NOMO-1 (cell line): ENCODE data around the gene NFIA.
A peak's percentile ranks its signal among the peaks of the same experiment; 100 is the strongest.

Experiments
- DNase-seq, 2 experiments: peaks; one replicate each; lab custom pipeline; 2025; ENCODE audit not compliant: unreplicated experiment in 2 of 2; lab: John Stamatoyannopoulos, UW

The NFIA gene

DNA sequence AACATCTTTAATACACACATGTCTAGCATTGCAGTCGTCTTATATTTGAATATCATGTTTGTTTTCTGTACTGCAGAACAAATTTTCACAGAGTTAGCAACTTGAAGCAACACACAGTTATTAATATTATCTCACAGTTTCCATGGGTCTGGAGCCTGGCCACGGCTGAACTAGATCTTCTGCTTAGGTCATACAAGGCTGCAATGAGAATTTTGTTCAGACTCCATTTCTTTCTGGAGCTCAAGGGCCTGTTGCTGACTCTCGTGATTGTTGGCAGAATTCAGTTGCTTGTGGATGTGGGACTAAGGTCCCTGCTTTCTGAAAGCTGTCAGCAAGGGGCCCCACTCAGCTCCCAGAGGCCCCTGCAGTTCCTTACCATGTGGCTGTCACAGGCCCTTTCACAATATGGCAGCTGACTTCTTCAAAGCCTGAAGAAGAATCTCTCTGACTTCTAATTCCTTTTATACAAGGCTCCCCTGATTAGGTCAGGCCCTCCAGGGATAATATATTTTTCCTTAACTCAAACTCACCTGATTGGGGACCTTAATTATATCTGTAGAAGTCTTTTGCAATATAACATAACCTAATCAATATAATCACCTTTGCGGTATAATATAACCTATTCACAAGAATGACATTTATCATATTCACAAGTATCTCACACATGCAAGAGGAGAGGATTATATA is 296.3 kb downstream of the NFIA start:
- no peak for DNase-seq

DNA sequence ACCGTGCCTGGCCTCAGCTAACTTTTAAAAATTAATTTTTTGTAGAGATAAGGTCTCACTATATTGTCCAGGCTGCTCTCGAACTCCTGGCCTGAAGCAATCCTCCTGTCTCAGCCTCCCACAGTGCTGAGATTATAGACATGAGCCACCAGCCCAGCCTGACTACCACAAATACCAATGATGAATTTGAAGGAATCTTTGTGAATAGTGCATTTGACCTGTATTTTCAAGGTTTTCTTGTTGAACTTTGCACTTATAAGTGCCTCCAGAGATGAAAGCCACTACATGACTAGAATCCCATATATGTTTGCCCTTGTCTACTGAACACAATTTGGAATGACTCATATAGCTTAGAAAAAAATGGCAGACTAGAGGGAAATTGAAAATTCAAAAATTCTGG is 297.3 kb downstream of the NFIA start:
- no peak for DNase-seq

DNA sequence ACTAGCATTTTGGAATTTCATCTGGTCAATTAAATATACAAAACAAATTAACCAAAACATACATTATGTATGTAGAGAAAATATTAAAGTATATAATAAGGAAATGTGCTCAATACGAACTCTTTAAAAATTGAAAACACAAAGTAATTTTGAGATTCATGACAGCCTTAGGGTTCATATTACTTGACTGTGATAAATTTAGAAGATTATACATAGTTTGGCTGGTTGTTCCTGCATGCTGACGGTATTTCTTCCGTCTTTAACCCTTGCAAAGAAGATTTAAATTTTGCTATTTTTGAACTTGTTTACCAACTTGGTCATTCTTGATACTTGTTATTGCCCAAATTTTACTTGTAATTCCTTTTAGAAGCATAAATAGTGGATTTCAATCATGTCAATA is 298.2 kb downstream of the NFIA start:
- no peak for DNase-seq

DNA sequence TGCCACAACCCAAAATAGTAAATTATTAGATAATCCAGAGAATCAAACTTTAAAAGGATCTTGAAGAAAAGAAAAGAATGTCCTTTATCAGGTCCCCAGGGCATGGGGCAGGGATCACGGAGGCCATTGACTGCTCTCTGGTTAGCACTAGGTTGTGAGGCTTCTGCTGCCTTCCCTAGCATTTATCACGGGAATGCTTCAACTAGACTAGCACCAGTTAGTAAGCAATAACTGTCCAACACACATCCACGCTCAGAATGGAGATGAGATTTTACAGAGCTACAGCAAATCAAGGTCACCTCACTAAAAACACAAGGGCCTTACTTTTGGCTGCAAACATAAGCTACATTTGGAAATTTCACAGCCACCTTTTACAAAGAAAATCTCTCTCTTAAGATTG is 304.0 kb downstream of the NFIA start:
- DNase-seq, result no peak

DNA sequence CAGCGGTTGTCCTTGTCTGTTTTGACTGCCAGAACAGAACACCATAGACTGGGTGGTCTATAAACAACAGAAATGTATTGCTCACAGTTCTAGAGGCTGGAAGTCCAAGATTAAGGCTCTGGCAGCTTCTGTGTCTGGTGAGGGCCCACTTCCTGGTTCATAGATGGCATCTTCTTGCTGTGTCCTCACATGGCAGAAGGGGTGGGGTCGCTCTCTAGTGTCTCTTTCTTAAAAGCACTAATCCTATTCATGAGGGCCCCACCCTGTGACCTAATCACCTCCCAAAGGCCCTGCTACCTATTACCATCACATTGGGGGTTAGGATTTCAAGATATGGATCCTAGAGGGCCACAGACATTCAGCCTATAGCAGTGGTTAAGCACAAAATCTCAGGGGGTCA is 304.4 kb downstream of the NFIA start:
- DNase-seq, result no peak

DNA sequence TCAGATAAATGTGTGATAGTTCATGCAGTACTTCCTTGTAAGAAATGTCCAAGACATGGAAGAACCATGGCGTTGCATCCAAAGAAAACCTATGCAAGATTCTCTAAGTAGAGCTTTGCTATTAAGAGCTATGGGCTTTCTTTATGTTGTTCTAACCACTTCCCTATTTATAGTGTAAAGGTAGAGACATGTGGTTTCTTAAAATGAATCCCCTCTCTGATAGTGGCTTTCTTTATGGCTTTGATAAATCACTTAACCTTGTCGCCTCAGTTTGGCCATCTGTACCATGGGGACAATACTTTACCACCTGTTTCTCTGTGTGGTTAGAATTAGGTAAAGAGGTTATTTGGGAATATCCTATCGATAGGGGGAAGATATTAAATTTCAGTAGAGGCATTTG is 305.5 kb downstream of the NFIA start:
- DNase-seq, result no peak

DNA sequence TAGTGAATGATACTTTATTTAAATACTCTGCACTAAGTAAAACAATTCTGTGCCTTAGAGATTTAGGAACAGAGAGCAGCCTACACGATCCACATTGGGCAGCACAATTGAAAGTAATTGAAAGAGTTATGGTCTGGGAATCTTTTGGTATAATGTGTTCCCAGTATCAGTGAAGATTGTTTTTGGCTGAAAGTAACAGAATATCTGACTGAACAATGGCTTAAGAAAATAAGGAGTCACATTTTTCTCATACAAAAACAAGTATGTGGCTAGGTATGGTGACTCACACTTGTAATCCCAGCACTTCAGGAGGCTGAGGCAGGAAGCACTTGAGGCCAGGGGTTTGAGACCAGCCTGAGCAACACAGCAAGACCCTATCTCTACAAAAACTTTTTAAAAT is 306.2 kb downstream of the NFIA start:
- no peak for DNase-seq

DNA sequence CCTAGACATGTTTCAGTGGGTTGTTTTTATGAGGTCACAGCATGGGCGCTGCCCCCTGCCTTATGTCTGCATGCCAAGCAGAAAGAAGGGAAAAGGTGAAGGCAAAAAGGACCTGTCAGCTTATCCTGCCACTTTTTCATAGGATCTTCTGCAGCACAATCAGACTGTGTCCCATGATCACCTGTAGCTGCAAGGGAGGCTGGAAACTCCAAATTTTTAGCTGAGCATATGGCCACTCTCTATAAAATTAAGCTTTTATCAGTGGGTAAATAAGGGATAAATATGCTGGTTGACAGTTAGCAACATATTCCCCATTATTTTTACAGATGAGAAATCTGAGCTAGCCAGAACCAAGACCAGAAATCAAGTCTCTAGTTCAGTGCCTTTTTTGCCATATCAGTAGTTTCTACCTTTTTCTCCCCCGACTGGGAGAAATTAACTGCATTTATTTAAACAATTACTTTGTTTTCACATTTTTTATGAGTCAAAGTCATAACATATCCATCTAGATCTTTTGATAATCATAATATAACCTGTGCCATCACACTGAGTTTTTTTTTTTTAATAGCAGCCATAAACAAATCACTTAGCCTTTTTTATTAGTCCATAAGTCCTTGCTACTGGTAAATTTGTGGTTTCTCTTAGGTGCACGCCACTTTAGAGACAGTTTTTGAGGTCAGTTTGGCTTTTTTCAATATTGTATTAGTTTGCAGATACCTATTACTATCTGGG is 307.0 kb downstream of the NFIA start:
- no peak for DNase-seq

DNA sequence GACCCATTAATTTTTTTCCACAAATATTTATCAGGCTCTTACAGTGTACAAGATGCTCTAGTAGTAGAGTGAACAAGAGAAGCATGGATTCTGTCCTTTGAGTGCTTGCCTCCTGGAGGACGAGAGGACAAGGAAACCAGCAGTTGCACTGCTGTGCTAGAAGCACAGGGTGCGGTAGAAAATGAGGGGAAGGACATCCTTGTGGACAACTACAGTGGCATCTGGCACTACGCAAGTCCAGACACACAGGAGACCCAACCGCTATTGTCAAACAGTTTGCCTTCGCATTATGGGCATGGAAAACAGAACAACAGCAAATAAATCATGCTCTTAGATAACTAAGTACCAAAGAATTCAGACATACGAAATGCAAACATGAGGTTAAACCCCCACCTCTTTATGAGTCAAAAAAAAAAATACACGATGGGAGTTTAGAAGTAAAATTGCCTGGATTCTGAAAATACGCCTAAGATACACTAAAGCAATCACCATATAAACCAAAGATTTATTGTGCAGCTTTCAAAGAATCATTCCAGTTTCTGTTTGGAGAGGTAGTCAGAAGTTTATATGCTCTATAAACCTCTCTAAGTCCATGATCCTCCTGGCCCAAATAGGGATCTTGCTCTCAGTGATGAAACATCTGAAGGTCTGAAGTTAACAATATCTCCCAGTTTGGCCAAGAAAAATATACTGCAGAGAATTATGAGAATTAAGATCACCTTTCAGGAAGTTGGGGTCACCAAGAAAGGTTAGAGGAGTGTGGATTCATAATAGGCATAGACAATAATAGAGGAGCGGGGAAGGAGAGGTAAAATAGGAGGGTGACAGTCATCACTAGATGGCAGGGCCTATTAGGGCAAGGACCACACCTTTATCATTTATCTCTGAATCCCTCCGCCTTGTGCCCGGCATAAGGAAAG is 307.8 kb downstream of the NFIA start:
- DNase-seq, result no peak

DNA sequence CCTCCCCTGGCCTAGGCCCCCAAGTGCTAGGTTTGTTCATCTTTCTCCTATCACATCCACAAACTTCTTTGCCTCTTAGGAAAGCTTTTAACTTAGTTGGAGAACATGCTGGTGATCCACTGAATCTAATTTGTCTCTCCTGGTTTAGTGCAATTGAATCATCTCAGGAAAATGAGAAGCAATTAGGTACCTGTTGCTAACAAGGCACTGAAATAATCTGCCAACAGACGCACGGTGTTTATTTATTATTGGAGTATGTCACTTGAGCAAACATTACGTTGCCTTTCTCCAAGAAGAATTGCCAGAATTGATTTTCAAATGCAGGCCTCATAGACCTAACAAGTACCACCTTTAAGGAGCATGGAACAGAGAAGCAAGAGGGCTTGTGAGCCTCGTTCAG is 309.4 kb downstream of the NFIA start:
- DNase-seq, result no peak

DNA sequence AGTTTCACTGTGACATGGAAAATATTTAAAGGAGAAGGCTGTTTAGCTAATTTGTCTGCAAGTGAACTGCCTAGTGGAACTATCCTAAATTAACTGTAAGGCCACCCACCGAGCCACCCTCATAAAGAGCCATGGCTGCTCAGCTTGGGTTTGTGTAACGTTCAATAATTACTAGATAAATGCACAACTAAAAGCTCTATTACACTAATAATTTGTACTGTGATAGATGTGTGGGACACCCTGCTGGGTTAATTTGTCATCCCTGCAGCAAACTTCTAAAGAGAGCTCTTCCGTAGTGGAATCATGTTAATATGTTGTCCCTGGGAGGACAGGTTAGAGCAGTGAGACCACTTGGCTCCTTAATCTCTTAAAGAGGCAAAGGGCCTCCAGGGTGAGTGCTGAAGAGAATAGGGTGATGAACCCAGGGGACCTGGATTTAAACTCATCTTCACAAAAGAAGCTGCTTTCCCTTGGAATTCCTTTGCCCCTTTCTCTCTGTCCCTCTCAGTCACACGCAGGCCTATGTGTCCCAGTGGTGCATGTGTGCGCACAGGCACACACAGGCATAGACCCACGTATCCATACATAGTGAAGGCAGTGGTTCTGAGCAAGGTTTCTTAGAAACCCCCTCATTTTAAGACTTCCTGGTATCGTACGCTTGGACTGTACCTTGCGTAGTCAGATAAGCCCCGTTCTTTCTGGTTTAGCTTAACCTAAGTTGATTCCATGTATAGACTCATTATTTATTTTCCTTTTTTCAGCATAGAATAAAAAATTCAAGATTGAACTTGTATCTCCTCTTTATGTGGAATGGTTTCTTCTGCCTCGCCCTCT is 310.3 kb downstream of the NFIA start:
- no peak for DNase-seq

DNA sequence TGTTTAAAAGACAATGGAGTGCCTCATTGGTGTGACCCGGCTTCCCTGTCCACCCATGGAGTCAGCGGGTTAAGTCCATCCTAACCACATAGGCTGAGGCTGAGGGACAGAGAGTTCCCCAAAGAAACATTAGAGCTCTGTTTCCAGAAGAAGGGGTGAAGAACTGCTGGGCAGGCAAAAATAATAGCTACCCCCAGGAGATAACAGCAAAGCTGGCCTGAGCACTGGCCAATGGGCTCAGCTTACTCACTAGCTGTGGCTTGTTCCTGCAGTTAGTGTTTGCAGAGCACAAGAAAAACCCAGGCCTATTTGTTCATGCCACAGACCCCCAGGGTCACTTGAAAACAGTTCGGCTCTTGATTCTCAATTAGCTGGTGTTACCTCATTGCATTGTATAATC is 311.2 kb downstream of the NFIA start:
- no peak for DNase-seq

DNA sequence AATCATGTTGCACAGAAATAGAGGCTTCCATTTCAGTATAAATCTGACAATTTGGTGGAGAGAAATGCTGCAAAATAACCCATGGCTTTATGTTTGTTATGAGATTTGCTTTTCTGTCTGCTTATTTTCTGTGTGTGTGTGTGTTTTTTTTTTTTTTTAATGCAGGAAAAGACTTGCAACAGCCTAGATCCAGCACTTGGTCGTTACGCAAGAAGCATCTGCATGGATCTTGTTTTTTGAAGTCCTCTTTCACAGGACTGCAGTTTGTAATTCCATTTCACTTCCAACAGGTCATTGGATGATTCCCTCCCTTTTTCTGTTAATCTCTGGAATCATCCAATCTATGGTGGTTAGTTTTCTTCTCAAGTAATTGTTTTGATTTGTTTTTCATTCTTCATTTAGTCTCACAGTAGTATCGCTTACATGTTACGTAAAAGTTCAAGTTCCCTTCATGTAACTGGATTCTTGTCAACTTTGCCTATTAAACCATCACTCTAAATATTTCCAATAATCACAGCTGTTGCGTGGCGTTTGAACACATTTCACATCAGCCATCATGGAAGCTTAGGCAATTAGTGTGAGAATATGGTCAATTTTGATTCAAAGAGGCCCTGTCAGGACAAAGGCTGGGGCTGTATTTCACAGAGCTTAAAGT is 312.9 kb downstream of the NFIA start:
- no peak for DNase-seq

DNA sequence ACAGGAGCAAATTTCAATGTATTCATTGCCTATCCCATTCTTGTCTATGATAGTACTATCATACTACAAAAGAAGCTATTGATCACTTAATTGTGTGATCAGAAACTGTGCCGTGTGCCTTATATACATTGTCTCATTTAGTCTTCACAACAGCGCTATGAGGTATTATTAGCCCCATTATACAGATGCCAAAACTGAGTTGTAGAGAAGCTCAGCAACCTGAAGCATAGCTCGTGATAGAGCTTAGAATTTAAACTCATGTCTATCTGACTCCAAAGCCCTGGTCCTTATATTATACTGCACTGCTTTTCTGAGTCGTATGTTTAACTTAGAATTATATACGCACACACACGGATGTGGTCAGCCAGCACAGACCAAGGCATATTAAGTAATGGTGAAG is 315.1 kb downstream of the NFIA start:
- DNase-seq, result no peak

DNA sequence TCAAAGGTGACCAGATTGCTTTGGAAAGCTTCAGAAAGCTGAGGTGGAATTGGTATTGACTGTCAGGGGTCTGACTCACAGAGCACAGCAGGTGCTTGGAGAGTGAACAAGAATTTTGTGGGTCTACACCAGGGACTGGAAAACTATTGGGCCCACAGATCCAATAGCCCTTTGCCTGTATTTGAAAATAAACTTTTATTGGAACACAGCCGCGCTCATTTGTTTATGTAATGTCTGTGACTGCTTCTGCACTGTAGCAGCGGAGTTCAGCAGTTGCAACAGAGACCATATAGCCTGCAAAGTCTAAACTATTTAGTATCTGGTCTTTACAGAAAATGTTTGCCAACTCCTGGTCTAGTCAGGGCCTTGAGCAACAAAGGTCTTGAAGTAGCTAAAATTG is 315.6 kb downstream of the NFIA start:
- DNase-seq, result no peak

DNA sequence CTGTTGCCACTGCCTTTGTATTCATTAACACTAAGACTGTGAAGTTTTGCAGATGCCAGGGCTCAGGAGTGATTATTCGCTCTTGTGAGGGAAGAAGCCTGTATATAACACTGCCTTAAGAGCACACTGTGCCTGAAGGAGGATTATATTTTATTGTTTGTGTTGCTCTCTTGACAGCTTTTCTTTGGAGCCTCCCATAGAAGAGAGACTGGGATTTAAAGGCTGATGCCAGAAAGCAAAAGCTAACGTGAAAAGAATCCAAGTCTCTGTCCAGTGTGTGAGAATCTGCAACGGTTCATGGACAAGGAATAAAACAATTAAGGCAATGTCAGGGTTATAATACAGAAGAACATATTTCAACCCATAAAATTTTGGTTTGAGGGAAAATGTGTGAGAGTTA is 316.8 kb downstream of the NFIA start:
- no peak for DNase-seq

DNA sequence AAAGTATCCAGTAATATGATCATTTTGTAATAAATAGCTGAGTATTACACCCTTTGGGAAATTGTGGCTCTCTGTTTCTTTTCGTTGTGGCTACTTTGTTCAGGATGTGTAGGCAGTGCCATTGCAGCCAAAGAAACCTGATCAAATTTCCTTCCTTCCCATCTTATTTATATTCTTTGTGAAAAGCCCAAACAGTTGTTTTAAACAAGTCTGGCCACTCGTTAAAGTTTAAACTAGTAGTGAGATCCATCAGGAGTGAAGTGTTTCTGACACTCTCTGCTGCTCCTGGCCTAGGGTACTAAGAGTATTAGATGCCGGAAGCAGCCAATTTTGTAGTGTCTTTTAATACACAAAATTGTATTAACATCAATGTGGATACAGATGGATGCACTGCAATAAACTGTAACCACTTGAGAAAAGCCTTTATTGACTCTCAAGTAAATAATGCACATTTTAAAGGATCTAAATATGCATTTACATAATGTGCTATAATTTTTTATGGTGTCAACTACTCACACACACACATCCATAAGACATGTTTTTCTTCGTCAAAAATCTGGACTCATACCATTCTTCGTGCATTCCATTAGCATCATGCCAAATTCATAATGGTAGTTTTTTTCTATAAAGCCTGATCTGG is 317.9 kb downstream of the NFIA start:
- no peak for DNase-seq

DNA sequence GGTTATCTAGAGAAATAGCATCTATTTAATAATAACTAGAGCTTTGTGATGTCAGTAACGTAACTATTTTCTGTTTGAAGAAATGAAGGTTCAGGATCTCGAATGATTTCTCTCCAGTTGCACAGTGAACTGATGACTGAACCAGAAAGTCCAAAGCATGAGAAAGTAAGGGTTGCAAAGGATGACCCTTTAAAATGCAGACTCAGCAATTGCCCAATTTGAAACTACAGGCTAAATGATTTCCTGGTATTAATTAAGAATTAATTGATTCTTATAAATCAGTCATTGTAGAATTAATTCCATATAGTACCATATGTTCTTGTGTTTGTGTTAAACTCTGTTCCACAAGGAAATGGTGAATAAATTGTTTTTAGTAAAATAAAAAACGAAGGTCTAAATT is 318.6 kb downstream of the NFIA start:
- DNase-seq, result no peak

DNA sequence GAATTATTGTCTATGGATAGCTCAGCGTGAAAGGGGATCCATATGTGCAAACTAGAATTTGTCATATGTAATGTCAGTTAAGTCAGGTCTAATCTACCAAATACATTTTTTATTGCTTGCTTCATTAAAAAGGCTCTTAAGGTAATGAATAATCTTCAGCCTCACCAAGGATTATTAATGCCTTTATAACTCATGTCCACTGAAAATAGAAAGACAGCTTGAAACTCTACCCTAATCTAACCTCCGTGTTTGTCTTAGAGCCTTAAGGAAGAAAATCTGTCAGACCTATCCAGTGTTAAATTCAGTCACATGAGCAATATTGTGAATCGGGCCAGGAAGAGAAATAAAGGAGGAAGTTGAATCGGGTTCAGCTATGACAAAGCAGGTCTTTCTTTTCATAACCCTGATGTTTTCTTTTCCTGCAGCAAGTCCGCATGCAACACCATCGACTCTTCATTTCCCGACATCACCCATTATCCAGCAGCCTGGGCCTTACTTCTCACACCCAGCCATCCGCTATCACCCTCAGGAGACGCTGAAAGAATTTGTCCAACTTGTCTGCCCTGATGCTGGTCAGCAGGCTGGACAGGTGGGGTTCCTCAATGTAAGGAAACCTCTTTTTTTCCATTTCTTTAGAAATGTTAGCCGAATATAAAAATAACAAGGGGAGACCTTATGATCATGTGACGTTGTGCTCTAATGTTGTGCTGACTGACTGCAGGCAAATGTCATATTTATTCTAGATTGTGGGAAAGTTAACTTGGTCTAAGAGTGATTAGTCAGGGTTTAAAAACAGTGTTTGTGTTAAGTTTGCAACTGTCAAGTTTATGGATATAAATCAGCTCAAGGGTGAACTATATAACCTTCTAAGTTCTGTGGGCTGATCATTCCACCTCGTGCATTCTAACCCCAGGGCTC is 321.6 kb downstream of the NFIA start:
- peak; percentile 11 to 62 for DNase-seq
